DND-41 (cell line): ENCODE measurements around the gene CYBA.

ENCODE experiments used
- CTCF ChIP-seq: IDR thresholded peaks from 2 replicates; pipeline ENCODE4 v1.5.1; 2012; ENCODE audit warnings: borderline replicate concordance, low read length, moderate library complexity, mild to moderate bottlenecking; ENCODE audit not compliant: poor library complexity, severe bottlenecking; ENCODE audit errors: extremely low read depth
- EZH2 ChIP-seq: IDR thresholded peaks from 3 replicates; pipeline ENCODE4 v1.6.1; 2012; ENCODE audit warnings: borderline replicate concordance, low read depth, mild to moderate bottlenecking, moderate library complexity, low read length, inconsistent platforms; ENCODE audit not compliant: severe bottlenecking

- TF ChIP-seq CTCF (no peak), EZH2 (no peak)
These were observed 39.7 kb upstream of the CYBA start for GRCh38 chr16:88690341-88691128.
